GM23338 (cell line): ENCODE data around the gene RHEX. TPM values are rescaled to one million over a fixed set of nuclear protein-coding genes. Genes with fewer than 3 reads are reported as not detected.
A peak's percentile ranks its signal among the peaks of the same experiment; 100 is the strongest.

Experiments used
- ATAC-seq: fragments of 200-7000 bp; cut with Tn5 transposase; 3 replicates; pipeline ENCODE4 v1.9.1; 2020
- DNase-seq: peaks from one replicate; pipeline ENCODE4 v3.0.0-alpha.2; 2015; ENCODE audit warnings: low spot score
- H2AFZ ChIP-seq: fragments of 200-600 bp; sonication (generic); 2 replicates; pipeline ENCODE4 v1.8.0; 2016; ENCODE audit warnings: antibody characterized with exemption, mild to moderate bottlenecking, moderate library complexity
- H3F3A ChIP-seq: fragments of 200-600 bp; sonication (generic); replicated peaks from 2 replicates; pipeline ENCODE4 v1.8.0; 2017; ENCODE audit warnings: antibody characterized with exemption, mixed run types, low read depth
- H3K27ac ChIP-seq: fragments of 200-600 bp; sonication (generic); 2 replicates; pipeline ENCODE4 v1.6.1; 2016; ENCODE audit warnings: low read depth
- H3K27me3 ChIP-seq: fragments of 200-600 bp; sonication (generic); 2 replicates; pipeline ENCODE4 v1.8.0; 2016; ENCODE audit warnings: mild to moderate bottlenecking, mixed run types, moderate library complexity; ENCODE audit not compliant: insufficient read depth
- H3K36me3 ChIP-seq: fragments of 200-600 bp; sonication (generic); 2 replicates; pipeline ENCODE4 v1.8.0; 2016; ENCODE audit warnings: mild to moderate bottlenecking; ENCODE audit not compliant: insufficient read depth
- H3K4me1 ChIP-seq: fragments of 200-600 bp; sonication (generic); 2 replicates; pipeline ENCODE4 v1.8.0; 2016; ENCODE audit warnings: mild to moderate bottlenecking, moderate library complexity; ENCODE audit not compliant: insufficient read depth
- H3K4me2 ChIP-seq: fragments of 200-600 bp; sonication (generic); 2 replicates; pipeline ENCODE4 v1.7.1; 2017; ENCODE audit warnings: mixed run types
- H3K4me3 ChIP-seq: fragments of 200-600 bp; sonication (generic); 2 replicates; pipeline ENCODE4 v1.6.1; 2016; ENCODE audit warnings: mixed run types
- H3K79me2 ChIP-seq: fragments of 200-600 bp; sonication (generic); replicated peaks from 2 replicates; pipeline ENCODE4 v1.8.0; 2017; ENCODE audit warnings: mild to moderate bottlenecking; ENCODE audit not compliant: insufficient read depth
- H3K9me2 ChIP-seq: fragments of 200-600 bp; sonication (generic); 2 replicates; pipeline ENCODE4 v1.8.0; 2017; ENCODE audit not compliant: insufficient read depth
- H4K20me1 ChIP-seq: fragments of 200-600 bp; sonication (generic); replicated peaks from 2 replicates; pipeline ENCODE4 v1.8.0; 2017; ENCODE audit warnings: mild to moderate bottlenecking; ENCODE audit not compliant: insufficient read depth
- H3K27ac Mint-ChIP-seq: 2 replicates; pipeline ENCODE4 v1.8.0; 2020; ENCODE audit warnings: inconsistent platforms, mild to moderate bottlenecking, moderate library complexity, mixed read lengths
- H3K27me3 Mint-ChIP-seq: 3 replicates; pipeline ENCODE4 v1.8.0; 2022; ENCODE audit warnings: low read depth, mild to moderate bottlenecking, moderate library complexity, mixed read lengths, inconsistent platforms; ENCODE audit not compliant: insufficient read depth, poor library complexity
- H3K36me3 Mint-ChIP-seq: 3 replicates; pipeline ENCODE4 v1.8.0; 2021; ENCODE audit warnings: low read depth, mild to moderate bottlenecking, inconsistent platforms, moderate library complexity, mixed read lengths
- H3K4me1 Mint-ChIP-seq: 3 replicates; pipeline ENCODE4 v1.8.0; 2020; ENCODE audit warnings: mild to moderate bottlenecking, inconsistent platforms, mixed read lengths
- H3K4me3 Mint-ChIP-seq: 3 replicates; pipeline ENCODE4 v1.8.0; 2021; ENCODE audit warnings: moderate library complexity, mild to moderate bottlenecking, inconsistent platforms, mixed read lengths
- H3K9me3 Mint-ChIP-seq: 3 replicates; pipeline ENCODE4 v1.8.0; 2020; ENCODE audit warnings: moderate library complexity, mild to moderate bottlenecking, inconsistent platforms, mixed read lengths
- CREB1 ChIP-seq: fragments of 250-450 bp; sonication (Bioruptor Pico); IDR thresholded peaks from 2 replicates; pipeline ENCODE4 v1.5.0; 2020; ENCODE audit warnings: low read depth, mild to moderate bottlenecking, moderate library complexity
- CTCF ChIP-seq, 2 experiments: fragments of 200-600 bp in 1 of 2; sonication (generic) in 1 of 2; conservative IDR thresholded peaks; 2 replicates each; pipeline versions ENCODE4 v1.5.1 to v1.6.1; 2016 to 2017; ENCODE audit warnings: antibody characterized with exemption in 2 of 2, low read depth in 2 of 2, mild to moderate bottlenecking in 2 of 2, moderate library complexity in 1 of 2
- EZH2 ChIP-seq: fragments of 200-600 bp; sonication (generic); IDR thresholded peaks from one replicate; pipeline ENCODE4 v1.8.0; 2017; ENCODE audit warnings: antibody characterized with exemption, mild to moderate bottlenecking, low read depth; ENCODE audit not compliant: unreplicated experiment
- EZH2phosphoT487 ChIP-seq: fragments of 200-600 bp; sonication (generic); IDR thresholded peaks from one replicate; pipeline ENCODE4 v1.8.1; 2018; ENCODE audit warnings: antibody characterized with exemption; ENCODE audit not compliant: unreplicated experiment
- JUNB ChIP-seq: IDR thresholded peaks from one replicate; pipeline ENCODE4 v1.6.1; 2016; ENCODE audit warnings: antibody characterized with exemption; ENCODE audit not compliant: unreplicated experiment
- NANOG ChIP-seq: IDR thresholded peaks from 2 replicates; pipeline ENCODE4 v1.6.1; 2016; ENCODE audit warnings: antibody characterized with exemption, borderline replicate concordance
- POLR2AphosphoS5 ChIP-seq: IDR thresholded peaks from 2 replicates; pipeline ENCODE4 v1.6.1; 2016; ENCODE audit warnings: antibody characterized with exemption, low read depth
- STAT1 ChIP-seq: IDR thresholded peaks from one replicate; pipeline ENCODE4 v1.6.1; 2016; ENCODE audit warnings: antibody characterized with exemption; ENCODE audit not compliant: unreplicated experiment
- ZNF114 ChIP-seq: fragments of 250-450 bp; sonication (Bioruptor Pico); IDR thresholded peaks from 2 replicates; pipeline ENCODE4 v1.5.0; 2020; ENCODE audit warnings: mild to moderate bottlenecking, moderate library complexity
- ZNF331 ChIP-seq: fragments of 250-450 bp; sonication (Bioruptor Pico); IDR thresholded peaks from 2 replicates; pipeline ENCODE4 v1.5.0; 2020; ENCODE audit warnings: low read depth, mild to moderate bottlenecking, moderate library complexity
- polyA plus RNA-seq: library from polyadenylated mRNA; unstranded; fragments of >200 nt; fragmentation: Nextera tagmentation; extraction: Ambion mirVana; gene quantifications from 2 replicates; pipeline ENCODE4 v1.2.1, GENCODE V29; 2016
- total RNA-seq: library from RNA; depleted of rRNA; stranded (reverse); fragments of >200 nt; shearing (Covaris generic); gene quantifications from 2 replicates; pipeline ENCODE4 v1.2.3, GENCODE V29; 2014
- TF ChIP-seq, protein P1 (sequence below): IDR thresholded peaks from 2 replicates; pipeline ENCODE4 v1.6.1; 2016; ENCODE audit warnings: antibody characterized with exemption
- TF ChIP-seq, protein P2 (sequence below): IDR thresholded peaks from one replicate; pipeline ENCODE4 v1.6.1; 2018; ENCODE audit warnings: antibody characterized with exemption; ENCODE audit not compliant: unreplicated experiment

The RHEX gene
- total and polyA plus RNA-seq, 2 experiments from 2014 or later, result not detected

GRCh38 chr1:206075786-206076755 lies 23.1 kb downstream of the RHEX start:
- Mint-ChIP-seq H3K27ac (peak overlapping the region; percentile 91), H3K4me3 (no peak overlapping the region), H3K4me1 (peaks cover 28% of the 10 kb centered on the region), H3K9me3 (no peaks in the 10 kb centered on the region), H3K36me3 (no peaks in the 10 kb centered on the region), H3K27me3 (peaks cover 4% of the 10 kb centered on the region)
- H3K4me3 ChIP-seq, result no peak overlapping the region
- peak; percentile 76 for ATAC-seq
- H3K9me2 ChIP-seq, result no peaks in the 10 kb centered on the region
- 0 out of 2 replicates have a peak overlapping the region, but pooled peaks have one; percentile 59 for H3K27ac ChIP-seq
- peak overlapping the region; percentile 33; the same call in 1 of the 2 replicates for H3K4me2 ChIP-seq
- no peaks in the 10 kb centered on the region for H3K36me3 ChIP-seq
- no peaks in the 10 kb centered on the region for H3K27me3 ChIP-seq
- H3K79me2 ChIP-seq, result no peaks in the 10 kb centered on the region
- TF ChIP-seq EZH2phosphoT487, result no peak
- peak; percentile 27; the same call in 1 of the 2 replicates for TF ChIP-seq NANOG
- no peak for TF ChIP-seq POLR2AphosphoS5
- peak overlapping the region; percentile 78 for H2AFZ ChIP-seq
- H3K4me1 ChIP-seq, result peaks cover 24% of the 10 kb centered on the region
- no peaks in the 10 kb centered on the region for H3F3A ChIP-seq
- H4K20me1 ChIP-seq, result no peaks in the 10 kb centered on the region
- DNase-seq, result peak; percentile 16

- Mint-ChIP-seq H3K9me3 (no peaks in the 10 kb centered on the region), H3K36me3 (no peaks in the 10 kb centered on the region), H3K27ac (no peak overlapping the region), H3K27me3 (no peaks in the 10 kb centered on the region), H3K4me3 (no peak overlapping the region), H3K4me1 (peaks cover 28% of the 10 kb centered on the region)
- H3K9me2 ChIP-seq, result no peaks in the 10 kb centered on the region
- H3K27me3 ChIP-seq, result no peaks in the 10 kb centered on the region
- H3F3A ChIP-seq, result no peaks in the 10 kb centered on the region
- no peaks in the 10 kb centered on the region for H4K20me1 ChIP-seq
- ATAC-seq, result no peak
- DNase-seq, result no peak
- no peak overlapping the region for H2AFZ ChIP-seq
- H3K4me1 ChIP-seq, result peaks cover 24% of the 10 kb centered on the region
- H3K79me2 ChIP-seq, result no peaks in the 10 kb centered on the region
- no peak for TF ChIP-seq EZH2
- TF ChIP-seq ZNF114 (CRISPR knock-in tag), result no peak
- TF ChIP-seq NANOG, result no peak
- TF ChIP-seq, protein P1, sequence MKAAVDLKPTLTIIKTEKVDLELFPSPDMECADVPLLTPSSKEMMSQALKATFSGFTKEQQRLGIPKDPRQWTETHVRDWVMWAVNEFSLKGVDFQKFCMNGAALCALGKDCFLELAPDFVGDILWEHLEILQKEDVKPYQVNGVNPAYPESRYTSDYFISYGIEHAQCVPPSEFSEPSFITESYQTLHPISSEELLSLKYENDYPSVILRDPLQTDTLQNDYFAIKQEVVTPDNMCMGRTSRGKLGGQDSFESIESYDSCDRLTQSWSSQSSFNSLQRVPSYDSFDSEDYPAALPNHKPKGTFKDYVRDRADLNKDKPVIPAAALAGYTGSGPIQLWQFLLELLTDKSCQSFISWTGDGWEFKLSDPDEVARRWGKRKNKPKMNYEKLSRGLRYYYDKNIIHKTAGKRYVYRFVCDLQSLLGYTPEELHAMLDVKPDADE, result no peak
- no peak for TF ChIP-seq CREB1 (CRISPR knock-in tag)
- TF ChIP-seq, protein P2, sequence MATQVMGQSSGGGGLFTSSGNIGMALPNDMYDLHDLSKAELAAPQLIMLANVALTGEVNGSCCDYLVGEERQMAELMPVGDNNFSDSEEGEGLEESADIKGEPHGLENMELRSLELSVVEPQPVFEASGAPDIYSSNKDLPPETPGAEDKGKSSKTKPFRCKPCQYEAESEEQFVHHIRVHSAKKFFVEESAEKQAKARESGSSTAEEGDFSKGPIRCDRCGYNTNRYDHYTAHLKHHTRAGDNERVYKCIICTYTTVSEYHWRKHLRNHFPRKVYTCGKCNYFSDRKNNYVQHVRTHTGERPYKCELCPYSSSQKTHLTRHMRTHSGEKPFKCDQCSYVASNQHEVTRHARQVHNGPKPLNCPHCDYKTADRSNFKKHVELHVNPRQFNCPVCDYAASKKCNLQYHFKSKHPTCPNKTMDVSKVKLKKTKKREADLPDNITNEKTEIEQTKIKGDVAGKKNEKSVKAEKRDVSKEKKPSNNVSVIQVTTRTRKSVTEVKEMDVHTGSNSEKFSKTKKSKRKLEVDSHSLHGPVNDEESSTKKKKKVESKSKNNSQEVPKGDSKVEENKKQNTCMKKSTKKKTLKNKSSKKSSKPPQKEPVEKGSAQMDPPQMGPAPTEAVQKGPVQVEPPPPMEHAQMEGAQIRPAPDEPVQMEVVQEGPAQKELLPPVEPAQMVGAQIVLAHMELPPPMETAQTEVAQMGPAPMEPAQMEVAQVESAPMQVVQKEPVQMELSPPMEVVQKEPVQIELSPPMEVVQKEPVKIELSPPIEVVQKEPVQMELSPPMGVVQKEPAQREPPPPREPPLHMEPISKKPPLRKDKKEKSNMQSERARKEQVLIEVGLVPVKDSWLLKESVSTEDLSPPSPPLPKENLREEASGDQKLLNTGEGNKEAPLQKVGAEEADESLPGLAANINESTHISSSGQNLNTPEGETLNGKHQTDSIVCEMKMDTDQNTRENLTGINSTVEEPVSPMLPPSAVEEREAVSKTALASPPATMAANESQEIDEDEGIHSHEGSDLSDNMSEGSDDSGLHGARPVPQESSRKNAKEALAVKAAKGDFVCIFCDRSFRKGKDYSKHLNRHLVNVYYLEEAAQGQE, result no peak
- no peak for TF ChIP-seq CTCF (conservative IDR thresholded peaks at IDR 0.05; ENCODE audit: low read depth in 2 of 2)
- TF ChIP-seq POLR2AphosphoS5, result no peak
- TF ChIP-seq JUNB, result no peak
- TF ChIP-seq EZH2phosphoT487, result no peak
- TF ChIP-seq STAT1, result no peak
- TF ChIP-seq ZNF331 (CRISPR knock-in tag), result no peak
- H3K4me2 ChIP-seq, result no peak overlapping the region
- H3K4me3 ChIP-seq, result no peak overlapping the region
- H3K27ac ChIP-seq, result no peak overlapping the region
- H3K36me3 ChIP-seq, result no peaks in the 10 kb centered on the region
These were observed 26.2 kb downstream of the RHEX start for GRCh38 chr1:206079135-206079534.
